ENCODE measurements around the gene GPC6. TPM values are rescaled to one million over a fixed set of nuclear protein-coding genes. Genes with fewer than 3 reads are reported as not detected.

The GPC6 gene
- total and polyA plus RNA-seq, 2 donors (not counting 1 experiment from before 2014, with no cell fraction given): not detected

GRCh38 chr13:93957371-93957770 lies 730.8 kb downstream of the GPC6 start:
- CTCF ChIA-PET: no interaction called here
- H3K27me3 ChIP-seq (replicated peaks in 1 of 4; ENCODE audit: control extremely low read depth in 1 of 4, control insufficient read depth in 3 of 4, insufficient read depth in 4 of 4, low read length in 3 of 4): no peaks in the 10 kb centered on the region

More at GRCh38 chr13:93957371-93957770, 730.8 kb downstream of the GPC6 start:
- Histone ChIP-seq H3K79me2 (ENCODE audit: control insufficient read depth, insufficient read depth, low read length) (no peaks in the 10 kb centered on the region), H3K4me1 (ENCODE audit: control insufficient read depth in 2 of 2, insufficient read depth in 2 of 2, low read length in 2 of 2) (no peaks in the 10 kb centered on the region), H3K9ac (ENCODE audit: low read length) (no peak overlapping the region), H3K4me3 (ENCODE audit: control extremely low read depth in 1 of 5, extremely low read depth in 1 of 5, insufficient read depth in 1 of 5, low read depth in 2 of 5, low read length in 4 of 5) (no peak overlapping the region), H2AFZ (ENCODE audit: insufficient read depth, low read depth, low read length, poor library complexity, severe bottlenecking) (no peak overlapping the region), H3K4me2 (replicated peaks; ENCODE audit: low read depth, low read length, poor library complexity, severe bottlenecking) (no peak overlapping the region), H4K20me1 (ENCODE audit: control insufficient read depth, insufficient read depth, low read length, poor library complexity, severe bottlenecking) (no peaks in the 10 kb centered on the region), H3K27ac (ENCODE audit: low read length in 2 of 2) (no peak overlapping the region), H3K9me3 (ENCODE audit: control extremely low read depth in 1 of 3, control insufficient read depth in 2 of 3, insufficient read depth in 1 of 3, low read length in 2 of 3) (no peaks in the 10 kb centered on the region), H3K36me3 (replicated peaks in 1 of 2; ENCODE audit: control extremely low read depth in 1 of 2, control insufficient read depth in 1 of 2, extremely low read depth in 1 of 2, insufficient read depth in 2 of 2, low read length in 1 of 2) (no peaks in the 10 kb centered on the region)
- intact Hi-C loops (cut with micrococcal nuclease): no loop called here
- ATAC-seq (ENCODE audit: low read depth): no peak
- WGBS (ENCODE audit: insufficient coverage): no CpG with 5 or more reads among the region's 2 CpGs
- H3K27ac Mint-ChIP-seq: no peak overlapping the region
- H3K4me3 Mint-ChIP-seq: no peak overlapping the region
- H3K9me3 Mint-ChIP-seq (ENCODE audit: insufficient read depth): no peaks in the 10 kb centered on the region
- no peaks in the 10 kb centered on the region for H3K4me1 Mint-ChIP-seq
- TF ChIP-seq EZH2 (IDR thresholded peaks at IDR 0.05; ENCODE audit: borderline replicate concordance, insufficient read depth, low read depth, low read length, poor library complexity, severe bottlenecking) (no peak), CTCF (IDR thresholded peaks at IDR 0.05) (no peak)
- no peaks in the 10 kb centered on the region for H3K27me3 Mint-ChIP-seq
- DNase-seq: no peak
- POLR2A ChIA-PET: no interaction called here

Measured in B cell (primary cell).